Gastrocnemius medialis (tissue), 4 donors: ENCODE results near the gene GTSE1.

Experiments used
- CTCF ChIP-seq, 5 experiments: fragments of 450-650 bp in 3 of 5; fragments of 200-600 bp in 2 of 5; sonication (generic) in 2 of 5; IDR thresholded peaks in 4 of 5; conservative IDR thresholded peaks in 1 of 5; 1 replicate in 4 of 5; 2 replicates in 1 of 5; pipeline ENCODE4 v1.5.1; 2016 to 2019; ENCODE audit warnings: antibody characterized with exemption in 5 of 5, mild to moderate bottlenecking in 3 of 5, moderate library complexity in 3 of 5
- POLR2A ChIP-seq, 2 donors: fragments of 450-650 bp; IDR thresholded peaks; one replicate each; pipeline ENCODE4 v1.6.1; 2017; ENCODE audit warnings: antibody characterized with exemption in 2 of 2, mild to moderate bottlenecking in 2 of 2, moderate library complexity in 2 of 2

GRCh38 chr22:46349681-46350080 is 53.0 kb downstream of the GTSE1 start:
- TF ChIP-seq POLR2A (IDR thresholded peaks at IDR 0.05) (no peak), CTCF (IDR thresholded peaks at IDR 0.05 in 4 of 5, conservative IDR thresholded peaks at IDR 0.05 in 1 of 5) (no peak)
